Esophagus squamous epithelium (tissue), 5 donors: Measurements from ENCODE around the gene PIK3C2G. TPM values are rescaled to one million over a fixed set of nuclear protein-coding genes. Genes with fewer than 3 reads are reported as not detected.

Source experiments
- DNase-seq: peaks from one replicate; lab custom pipeline; 2025; lab: John Stamatoyannopoulos, UW
- H3K27ac ChIP-seq, 4 donors: fragments of 200-600 bp; sonication (generic); one replicate each; pipeline ENCODE4 v1.5.1; 2016 to 2019; ENCODE audit warnings: mild to moderate bottlenecking in 1 of 4
- H3K27me3 ChIP-seq, 4 donors: fragments of 200-600 bp; sonication (generic); 1 replicate in 3 of 4; 2 replicates in 1 of 4; pipeline versions ENCODE4 v1.5.1 to v1.6.0; 2017 to 2021; ENCODE audit warnings: antibody characterized with exemption in 1 of 4
- H3K36me3 ChIP-seq, 3 donors: fragments of 200-600 bp; sonication (generic); one replicate each; pipeline ENCODE4 v1.5.1; 2016 to 2019
- H3K4me1 ChIP-seq, 3 donors: fragments of 200-600 bp; sonication (generic); one replicate each; pipeline ENCODE4 v1.5.1; 2017 to 2019
- H3K4me3 ChIP-seq, 4 donors: fragments of 200-600 bp; sonication (generic); 1 replicate in 3 of 4; 2 replicates in 1 of 4; pipeline ENCODE4 v1.5.1; 2016 to 2019; ENCODE audit warnings: mild to moderate bottlenecking in 2 of 4, moderate library complexity in 1 of 4
- H3K9me3 ChIP-seq, 3 donors: fragments of 200-600 bp; sonication (generic); one replicate each; pipeline ENCODE4 v1.5.1; 2016 to 2019
- CTCF ChIP-seq, 6 experiments: fragments of 450-650 bp in 4 of 6; fragments of 200-600 bp in 2 of 6; sonication (generic) in 2 of 6; IDR thresholded peaks; one replicate each; pipeline ENCODE4 v1.5.1; 2016 to 2019; ENCODE audit warnings: antibody characterized with exemption in 6 of 6, mild to moderate bottlenecking in 4 of 6, moderate library complexity in 4 of 6
- POLR2A ChIP-seq, 4 donors: fragments of 450-650 bp; IDR thresholded peaks; one replicate each; pipeline ENCODE4 v1.6.1; 2017; ENCODE audit warnings: antibody characterized with exemption in 4 of 4, mild to moderate bottlenecking in 4 of 4, moderate library complexity in 3 of 4
- WGBS, 2 donors: methylation state at CpG; one replicate each; pipeline ENCODE4 v1.1.5; 2018; 5-methylcytosine and 5-hydroxymethylcytosine counted together
- intact Hi-C: fragments of 100-400 bp; cut with DNase I; formaldehyde crosslinking; loops from one replicate; pipeline ENCODE4 v1.15.0; 2022
- total RNA-seq, 4 donors: library from RNA; depleted of rRNA; stranded (reverse); fragments of >200 nt; gene quantifications; one replicate each; pipeline ENCODE4 v1.1.0, GENCODE V29; 2016
- donor health status: DM: yes; HTN: yes; CAD: no.

Gene PIK3C2G
- total RNA-seq, 4 donors from 2014 or later, result 3.5 to 12.6 (median 7.2) TPM

GRCh38 chr12:18570543-18570942, 309.2 kb downstream of the PIK3C2G start:
- 91 to 92% methylated on average over 4 of the region's 4 CpGs for WGBS, 2 donors
- peaks cover 0 to 12% (median 0%) of the 10 kb centered on the region in 3 donors for H3K36me3 ChIP-seq

GRCh38 chr12:18576104-18576626, 314.8 kb downstream of the PIK3C2G start:
- TF ChIP-seq POLR2A (IDR thresholded peaks at IDR 0.05) (no peak), CTCF (IDR thresholded peaks at IDR 0.05) (no peak)
- Histone ChIP-seq H3K4me3 (no peak overlapping the region), H3K27me3 (no peaks in the 10 kb centered on the region), H3K4me1 (no peaks in the 10 kb centered on the region), H3K27ac (no peak overlapping the region), H3K36me3 (peaks cover 0 to 8% (median 0%) of the 10 kb centered on the region in 3 donors), H3K9me3 (no peaks in the 10 kb centered on the region)
- no peak for DNase-seq
- WGBS, 2 donors, result 50 to 83% methylated on average over 1 of the region's 1 CpG
- intact Hi-C loops, result no loop called here

More at GRCh38 chr12:18570543-18570942, 309.2 kb downstream of the PIK3C2G start:
- TF ChIP-seq CTCF (IDR thresholded peaks at IDR 0.05), result no peak
- H3K4me3 ChIP-seq, result no peak overlapping the region
- H3K27ac ChIP-seq, result no peak overlapping the region
- no peaks in the 10 kb centered on the region for H3K4me1 ChIP-seq
- H3K27me3 ChIP-seq, result no peaks in the 10 kb centered on the region
- intact Hi-C loops, result no loop called here
- no peaks in the 10 kb centered on the region for H3K9me3 ChIP-seq
- DNase-seq, result no peak

- no peak for DNase-seq
- H3K27ac ChIP-seq, result no peak overlapping the region
- 88 to 95% methylated on average over 1 of the region's 1 CpG for WGBS, 2 donors
- H3K4me1 ChIP-seq, result no peaks in the 10 kb centered on the region
- TF ChIP-seq CTCF (IDR thresholded peaks at IDR 0.05) (no peak), POLR2A (IDR thresholded peaks at IDR 0.05) (no peak)
- H3K36me3 ChIP-seq, result peaks cover 0 to 8% (median 0%) of the 10 kb centered on the region in 3 donors
- H3K27me3 ChIP-seq, result no peaks in the 10 kb centered on the region
- H3K4me3 ChIP-seq, result no peak overlapping the region
- intact Hi-C loops, result no loop called here
- H3K9me3 ChIP-seq, result no peaks in the 10 kb centered on the region
Measured at GRCh38 chr12:18576648-18577047, 315.3 kb downstream of the PIK3C2G start.

- Histone ChIP-seq H3K27me3 (no peaks in the 10 kb centered on the region), H3K4me3 (no peak overlapping the region), H3K27ac (no peak overlapping the region), H3K9me3 (peaks cover 0 to 6% (median 0%) of the 10 kb centered on the region in 3 donors), H3K36me3 (peaks cover 0 to 19% (median 0%) of the 10 kb centered on the region in 3 donors), H3K4me1 (no peaks in the 10 kb centered on the region)
- intact Hi-C loops, result no loop called here
- DNase-seq, result no peak
- no peak for TF ChIP-seq CTCF (IDR thresholded peaks at IDR 0.05)
- TF ChIP-seq POLR2A (IDR thresholded peaks at IDR 0.05), result no peak
- WGBS, 2 donors, result 50% methylated on average over 1 of the region's 1 CpG
Measured at GRCh38 chr12:18578191-18578590, 316.9 kb downstream of the PIK3C2G start.

GRCh38 chr12:18580291-18580690, 319.0 kb downstream of the PIK3C2G start:
- peaks cover 0 to 15% (median 0%) of the 10 kb centered on the region in 3 donors for H3K9me3 ChIP-seq
- TF ChIP-seq CTCF (IDR thresholded peaks at IDR 0.05), result no peak
- TF ChIP-seq POLR2A (IDR thresholded peaks at IDR 0.05), result no peak
- H3K27ac ChIP-seq, result no peak overlapping the region
- H3K4me1 ChIP-seq, result no peaks in the 10 kb centered on the region
- DNase-seq, result no peak
- H3K36me3 ChIP-seq, result peaks cover 0 to 13% (median 0%) of the 10 kb centered on the region in 3 donors
- intact Hi-C loops, result no loop called here
- H3K4me3 ChIP-seq, result no peak overlapping the region
- H3K27me3 ChIP-seq, result no peaks in the 10 kb centered on the region
- 73 to 75% methylated on average over 3 of the region's 3 CpGs for WGBS, 2 donors
